LNCAP (cell line): ENCODE measurements around the gene LYRM4.

Experiments used
- TF ChIP-seq, protein P1 (sequence below): fragments of 450-650 bp; IDR thresholded peaks from 2 replicates; pipeline ENCODE4 v1.5.1; 2017; ENCODE audit warnings: mild to moderate bottlenecking

LYRM4 gene

DNA sequence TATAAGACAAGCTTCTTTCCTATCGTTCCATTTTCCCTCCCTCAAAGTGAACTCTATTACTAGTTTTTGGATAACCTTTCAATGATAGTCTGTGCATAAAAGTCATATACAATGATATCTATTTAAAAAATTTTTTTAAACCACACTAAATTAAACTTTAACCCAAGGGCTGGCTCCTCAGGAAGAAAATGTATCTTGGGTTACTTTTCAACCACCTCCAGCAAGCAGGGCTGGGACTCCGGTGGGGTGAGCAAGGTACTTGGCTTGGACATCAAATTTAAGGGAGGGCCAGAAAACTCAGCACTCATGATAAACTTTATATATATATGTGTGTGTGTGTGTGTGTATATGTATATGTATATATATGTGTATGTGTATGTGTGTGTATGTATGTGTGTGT, 189.5 kb downstream of the LYRM4 start:
- TF ChIP-seq, protein P1, sequence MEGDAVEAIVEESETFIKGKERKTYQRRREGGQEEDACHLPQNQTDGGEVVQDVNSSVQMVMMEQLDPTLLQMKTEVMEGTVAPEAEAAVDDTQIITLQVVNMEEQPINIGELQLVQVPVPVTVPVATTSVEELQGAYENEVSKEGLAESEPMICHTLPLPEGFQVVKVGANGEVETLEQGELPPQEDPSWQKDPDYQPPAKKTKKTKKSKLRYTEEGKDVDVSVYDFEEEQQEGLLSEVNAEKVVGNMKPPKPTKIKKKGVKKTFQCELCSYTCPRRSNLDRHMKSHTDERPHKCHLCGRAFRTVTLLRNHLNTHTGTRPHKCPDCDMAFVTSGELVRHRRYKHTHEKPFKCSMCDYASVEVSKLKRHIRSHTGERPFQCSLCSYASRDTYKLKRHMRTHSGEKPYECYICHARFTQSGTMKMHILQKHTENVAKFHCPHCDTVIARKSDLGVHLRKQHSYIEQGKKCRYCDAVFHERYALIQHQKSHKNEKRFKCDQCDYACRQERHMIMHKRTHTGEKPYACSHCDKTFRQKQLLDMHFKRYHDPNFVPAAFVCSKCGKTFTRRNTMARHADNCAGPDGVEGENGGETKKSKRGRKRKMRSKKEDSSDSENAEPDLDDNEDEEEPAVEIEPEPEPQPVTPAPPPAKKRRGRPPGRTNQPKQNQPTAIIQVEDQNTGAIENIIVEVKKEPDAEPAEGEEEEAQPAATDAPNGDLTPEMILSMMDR, result no peak

GRCh38 chr6:5068153-5068751, 192.5 kb downstream of the LYRM4 start:
- TF ChIP-seq, protein P1, result no peak

GRCh38 chr6:5067305-5067704, 193.4 kb downstream of the LYRM4 start:
- TF ChIP-seq, protein P1, result no peak

- TF ChIP-seq, protein P1, result no peak
Measured at GRCh38 chr6:5066456-5067093, 194.2 kb downstream of the LYRM4 start.

- TF ChIP-seq, protein P1, result no peak
Measured at GRCh38 chr6:5063617-5064016, 197.1 kb downstream of the LYRM4 start.

- TF ChIP-seq, protein P1, result no peak
Measured at GRCh38 chr6:5061152-5061551, 199.6 kb downstream of the LYRM4 start.

DNA sequence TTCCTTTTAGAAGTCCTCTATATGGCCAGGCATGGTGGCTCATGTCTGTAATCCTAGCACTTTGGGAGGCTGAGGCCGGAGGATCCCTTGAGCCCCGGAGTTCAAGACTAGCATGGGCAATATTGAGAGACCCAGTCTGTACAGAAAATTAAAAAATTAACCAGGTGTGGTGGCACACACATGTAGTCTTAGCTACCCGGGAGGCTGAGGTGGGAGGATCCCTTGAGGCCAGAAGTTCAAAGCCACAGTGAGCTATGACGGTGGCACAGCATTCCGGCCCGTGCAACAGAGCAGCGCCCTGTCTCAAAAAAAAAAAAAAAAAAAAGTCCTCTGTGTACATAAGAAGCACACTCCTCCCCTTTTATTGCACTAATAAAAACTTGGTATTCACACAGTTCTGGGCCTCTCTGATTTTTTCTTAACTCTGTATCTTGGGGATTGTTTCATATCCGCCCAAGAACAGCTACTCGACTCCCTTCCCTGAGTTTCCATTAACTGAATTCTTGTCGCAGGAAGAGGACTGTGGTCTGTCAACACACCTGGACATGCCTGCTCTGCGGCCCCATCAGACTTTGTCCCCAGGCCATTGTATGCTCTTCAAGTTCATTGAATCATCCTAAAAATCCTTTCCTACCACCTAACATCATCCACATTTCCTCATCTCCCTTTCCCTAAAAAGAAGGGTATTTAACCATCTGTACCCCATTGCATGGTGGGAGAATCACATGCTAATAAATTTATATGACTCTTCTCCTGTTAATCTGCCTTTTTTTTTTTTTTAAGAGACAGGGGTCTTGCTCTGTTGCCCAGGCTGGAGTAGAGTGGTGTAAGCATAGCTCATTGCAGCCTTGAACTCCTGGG, 201.5 kb downstream of the LYRM4 start:
- TF ChIP-seq, protein P1, result no peak
